Activated CD8-positive, alpha-beta memory T cell treated with anti-CD3 and anti-CD28 coated beads for 36 hours (primary cell): ENCODE data around the gene TCEANC2. TPM values are rescaled to one million over a fixed set of nuclear protein-coding genes. Genes with fewer than 3 reads are reported as not detected.
"Not testable (repeated sequence)": the region's sequence is repeated elsewhere in the genome, so short reads cannot be mapped to it uniquely, and the experiment has no call there.

Source experiments
- CTCF ChIA-PET: fragments of 350-600 bp; sonication (Branson Sonifier 250); formaldehyde crosslinking; loops from one replicate; lab custom pipeline; 2021; ENCODE audit warnings: antibody characterized with exemption; lab: Charles Lee
- POLR2A ChIA-PET: fragments of 350-600 bp; sonication (Branson Sonifier 250); formaldehyde crosslinking; loops from one replicate; lab custom pipeline; 2021; ENCODE audit warnings: antibody characterized with exemption; lab: Charles Lee
- total RNA-seq, 2 experiments: library from RNA; stranded (reverse); gene quantifications; one replicate each; pipeline ENCODE4 v1.2.3, GENCODE V29; 2021

Gene TCEANC2
- total RNA-seq, 2 experiments from 2014 or later = 9.1 to 11.5 TPM

DNA sequence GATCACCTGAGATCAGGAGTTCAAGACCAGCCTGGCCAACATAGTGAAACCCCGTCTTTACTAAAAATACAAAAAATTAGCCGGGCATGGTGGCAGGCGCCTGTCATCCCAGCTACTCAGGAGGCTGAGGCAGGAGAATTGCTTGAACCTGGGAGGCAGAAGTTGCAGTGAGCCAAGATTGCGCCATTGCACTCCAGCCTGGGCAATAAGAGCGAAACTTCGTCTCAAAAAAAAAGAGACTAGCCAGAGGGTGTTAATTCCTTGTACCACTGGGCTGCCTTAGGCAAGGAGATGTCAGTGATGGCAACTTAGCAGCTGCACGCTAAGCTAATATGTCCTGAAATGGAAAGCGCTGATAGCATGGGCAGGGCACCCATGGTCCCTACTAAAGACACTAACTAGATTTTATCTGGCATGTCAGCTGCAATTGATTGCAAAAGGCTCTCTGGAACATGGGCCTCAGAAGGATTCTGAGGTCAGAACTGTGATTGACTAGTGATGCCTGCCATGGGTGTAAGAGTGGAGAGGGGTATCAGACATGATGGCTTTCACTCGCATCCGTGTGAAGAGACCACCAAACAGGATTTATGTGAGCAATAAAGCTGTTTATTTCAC is 33.7 kb upstream of the TCEANC2 start:
- CTCF ChIA-PET, POLR2A ChIA-PET: not testable (repeated sequence)

DNA sequence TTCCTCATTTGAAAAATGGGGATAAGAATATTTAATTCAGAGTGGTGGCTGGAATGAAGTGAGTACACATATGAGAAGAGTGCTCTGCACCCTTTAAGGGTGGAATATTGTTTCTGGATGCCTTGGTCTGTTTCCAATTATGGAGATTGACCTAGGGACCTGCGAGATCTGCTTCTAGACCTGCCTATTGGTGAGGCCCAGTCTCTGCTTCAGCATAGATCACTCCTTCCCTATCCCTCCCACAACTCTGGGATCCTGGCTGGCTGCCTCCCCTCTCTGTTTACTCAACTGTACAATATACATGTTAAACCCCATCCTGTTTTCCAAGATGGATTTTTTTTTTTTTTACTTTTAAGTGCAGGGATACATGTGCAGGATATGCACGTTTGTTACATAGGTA is 29.1 kb upstream of the TCEANC2 start:
- ChIA-PET POLR2A (no interaction called here), CTCF (no interaction called here)

DNA sequence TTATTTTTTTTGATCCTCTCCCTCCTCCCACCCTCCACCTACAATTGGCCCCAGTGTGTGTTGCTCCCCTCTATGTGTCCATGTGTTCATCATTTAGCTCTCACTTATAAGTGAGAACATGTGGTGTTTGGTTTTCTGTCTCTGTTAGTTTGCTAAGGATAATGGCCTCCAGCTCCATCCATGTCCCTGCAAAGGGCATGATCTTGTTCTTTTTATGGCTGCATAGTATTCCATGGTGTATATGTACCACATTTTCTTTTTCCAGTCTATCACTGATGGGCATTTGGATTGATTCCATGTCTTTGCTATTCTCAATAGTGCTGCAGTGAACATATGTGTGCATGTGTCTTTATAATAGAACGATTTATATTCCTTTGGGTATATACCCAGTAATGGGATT is 28.6 kb upstream of the TCEANC2 start:
- CTCF ChIA-PET, POLR2A ChIA-PET: not testable (repeated sequence)

DNA sequence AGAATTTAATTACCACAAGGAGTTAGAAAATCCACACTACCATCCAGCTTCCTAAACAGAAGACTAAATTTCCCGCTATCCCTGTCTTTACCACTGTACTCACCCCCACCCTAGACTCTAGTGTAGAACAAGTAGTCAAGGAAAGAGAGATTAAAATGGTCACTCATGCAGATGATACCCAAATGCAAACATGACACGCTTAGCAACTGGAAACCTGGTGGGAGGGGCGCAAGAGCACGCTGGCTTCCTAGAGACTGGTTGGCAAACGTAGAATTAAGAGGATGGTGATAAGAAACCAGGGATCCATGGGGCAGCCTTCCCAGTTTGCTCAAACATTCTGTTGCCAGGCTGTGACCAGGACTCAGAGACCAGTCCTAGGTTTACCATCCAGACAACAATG is 25.6 kb upstream of the TCEANC2 start:
- POLR2A ChIA-PET = no interaction called here
- CTCF ChIA-PET = no interaction called here

DNA sequence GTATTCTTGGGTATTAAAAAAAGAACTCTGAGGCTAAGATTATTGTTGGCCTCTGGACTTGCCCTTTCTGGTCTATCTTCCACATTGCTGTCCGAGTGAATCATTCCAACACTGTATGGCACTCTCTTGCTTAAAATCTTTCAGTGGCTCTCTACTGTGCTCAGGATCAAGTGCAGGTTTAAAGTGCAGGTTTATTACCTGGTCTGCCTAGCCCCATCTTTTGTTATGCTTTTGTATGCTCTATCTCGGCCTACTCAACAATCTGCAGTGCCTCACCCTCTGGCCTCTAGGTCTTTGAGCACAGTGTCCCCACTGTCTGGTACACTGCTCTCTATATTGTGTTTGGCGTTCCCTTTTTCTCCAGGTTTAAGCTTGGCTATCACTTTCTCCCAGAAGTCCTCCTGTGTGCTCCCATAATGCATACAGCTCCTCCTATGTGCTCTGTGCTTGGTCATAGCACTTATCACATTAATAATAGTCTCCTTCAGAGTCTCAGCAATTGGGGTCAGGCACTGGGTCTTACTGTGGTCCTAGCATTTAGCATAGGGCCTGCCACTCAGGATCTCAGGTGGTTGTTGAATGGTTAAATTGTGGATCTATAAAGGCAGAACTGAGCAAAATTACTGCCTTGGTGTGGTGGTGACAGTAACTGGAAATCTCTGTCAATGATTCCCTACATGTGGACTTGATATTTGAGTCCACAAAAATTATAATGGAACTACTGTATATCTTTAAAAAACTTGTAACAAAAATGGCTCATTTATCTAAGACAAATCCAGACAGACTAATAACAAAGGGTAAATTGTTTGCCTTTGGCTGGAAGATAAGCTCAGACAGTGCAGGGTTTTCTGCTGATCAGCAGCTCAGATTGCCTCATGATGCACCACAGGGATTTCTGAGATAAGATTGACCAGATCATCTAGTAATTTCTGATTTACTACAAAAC is 24.8 kb upstream of the TCEANC2 start:
- POLR2A ChIA-PET = no interaction called here
- CTCF ChIA-PET = interaction anchor here (0.6 kb wide), 1 partner anchor 461 kb away, joined by 3 read pairs; no protein-coding TSS in a partner anchor

DNA sequence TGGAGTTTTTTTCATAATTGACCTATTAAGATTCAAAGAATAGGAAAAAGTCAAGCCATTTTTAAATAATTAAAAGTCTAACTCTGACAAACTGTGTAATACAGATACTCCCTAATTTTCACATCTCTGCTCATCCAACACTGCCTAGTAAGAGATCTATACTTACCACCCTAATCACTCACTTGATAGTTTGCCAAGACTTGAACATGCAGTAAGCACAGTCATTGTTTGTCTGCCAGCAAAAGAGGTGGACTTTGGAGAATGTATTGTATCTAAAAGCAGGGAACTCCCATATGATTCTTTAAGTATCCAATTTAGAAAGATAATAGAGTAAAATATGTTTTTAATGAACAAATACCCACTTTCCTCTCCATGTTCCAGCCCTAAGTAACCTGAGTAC is 15.9 kb upstream of the TCEANC2 start:
- ChIA-PET POLR2A (no interaction called here), CTCF (no interaction called here)

DNA sequence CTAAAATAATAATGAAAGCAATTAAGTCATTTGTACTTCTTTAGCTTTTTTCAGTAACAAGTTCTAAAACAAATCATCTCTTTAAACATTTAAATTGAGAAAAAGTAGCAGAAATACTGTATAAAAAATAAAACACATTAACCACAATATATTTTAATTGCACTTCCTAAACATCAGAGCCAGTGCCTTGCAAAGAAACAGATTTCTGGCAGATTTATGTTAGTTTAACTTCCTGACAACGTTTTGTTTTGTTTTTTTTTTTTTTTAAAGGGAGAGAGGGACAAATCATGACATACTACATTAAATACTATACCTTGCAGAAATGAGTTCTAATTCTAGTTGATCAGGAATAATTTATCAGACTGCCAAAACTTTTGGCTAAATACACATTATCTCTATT is 11.6 kb upstream of the TCEANC2 start:
- ChIA-PET POLR2A (no interaction called here), CTCF (no interaction called here)

DNA sequence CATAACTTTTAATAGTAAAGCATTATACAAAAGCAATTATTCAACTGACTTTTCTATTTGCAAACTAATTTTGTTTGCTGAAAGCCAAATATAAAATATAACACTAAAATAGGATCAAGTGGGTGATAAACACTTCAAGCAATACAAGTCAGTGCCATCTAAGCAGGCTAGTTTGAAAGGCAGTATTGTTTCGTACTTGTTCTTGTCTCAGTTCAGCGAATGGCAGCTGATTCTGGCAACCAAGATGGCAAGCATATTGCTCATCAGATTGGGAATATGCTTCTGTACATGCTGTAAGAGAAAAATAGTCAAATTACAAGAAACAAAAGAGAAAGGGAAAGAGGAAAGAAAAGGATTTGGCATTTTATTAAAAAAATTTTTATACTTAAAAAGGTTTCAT is 7.9 kb upstream of the TCEANC2 start:
- ChIA-PET CTCF (no interaction called here), POLR2A (no interaction called here)

DNA sequence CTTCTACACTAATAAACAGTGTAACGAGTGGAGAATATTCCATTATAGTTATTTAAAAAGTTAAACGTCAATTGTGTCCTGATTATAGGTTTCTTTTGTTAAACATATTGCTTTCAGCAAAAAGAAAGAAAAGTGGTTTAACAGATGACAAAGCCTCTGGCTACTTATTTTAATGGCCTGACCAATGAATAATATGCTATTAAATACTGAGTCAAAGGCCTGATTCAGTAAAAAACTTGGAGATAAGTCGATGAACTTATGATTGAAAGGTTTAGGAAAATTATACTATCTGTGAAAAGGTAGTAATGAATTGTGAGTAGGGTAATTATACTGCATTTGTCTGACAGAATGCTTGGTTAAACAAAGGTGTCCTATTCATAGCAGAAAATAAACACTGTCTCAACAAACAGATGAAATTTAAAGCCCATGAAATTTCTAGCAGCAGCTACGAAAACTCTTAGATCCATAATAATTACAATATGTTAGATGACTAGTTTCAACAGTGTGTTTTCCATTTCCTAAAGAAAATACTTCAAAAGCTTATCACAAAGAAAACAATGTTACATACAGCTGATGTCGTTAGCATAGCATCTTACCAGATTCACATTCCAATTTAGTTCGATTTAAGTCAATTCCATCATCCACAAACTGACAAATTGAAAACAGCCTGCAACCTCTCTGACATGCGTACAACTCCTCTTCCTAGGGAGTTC is 6.6 kb upstream of the TCEANC2 start:
- ChIA-PET CTCF (no interaction called here), POLR2A (no interaction called here)

DNA sequence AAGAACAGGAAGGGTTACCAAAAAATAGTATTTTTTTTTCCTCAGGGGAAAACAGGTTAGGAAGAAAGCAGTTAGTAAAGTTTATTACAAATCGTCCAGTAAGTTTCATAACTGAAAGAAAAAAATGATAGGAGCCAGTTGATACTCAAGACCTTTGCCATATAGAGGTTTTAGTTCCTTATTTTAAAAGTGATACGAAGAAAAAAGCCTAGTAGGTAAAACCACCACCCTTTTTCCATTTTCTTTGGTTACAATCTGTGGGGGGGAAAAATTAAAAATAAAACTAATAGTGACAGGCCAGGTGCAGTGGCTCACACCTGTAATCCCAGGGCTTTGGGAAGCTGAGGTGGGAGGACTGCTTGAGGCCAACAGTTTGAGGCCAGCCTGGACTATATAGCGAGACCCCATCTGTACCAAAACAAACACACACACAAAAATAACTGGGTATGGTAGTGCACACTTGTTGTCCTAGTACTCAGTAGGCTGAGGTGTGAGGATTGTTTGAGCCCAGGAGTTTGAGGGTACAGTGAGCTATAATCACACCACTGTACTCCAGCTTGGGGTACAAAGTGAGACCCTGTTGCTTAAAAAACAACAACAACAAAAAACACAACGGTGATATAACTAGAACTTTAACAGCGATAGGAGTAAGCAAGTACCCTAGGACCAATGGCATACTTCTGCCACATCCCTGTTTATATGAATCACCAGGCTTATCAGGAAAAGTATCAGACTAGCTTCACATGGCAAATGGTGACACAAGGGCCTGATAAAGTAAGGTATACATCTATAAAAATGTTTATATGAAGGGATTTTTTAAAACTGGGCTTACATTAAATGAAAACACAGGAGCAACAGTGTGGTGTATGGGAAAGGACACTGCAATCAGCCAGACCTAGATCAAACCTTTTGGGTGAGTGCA is 5.8 kb upstream of the TCEANC2 start:
- POLR2A ChIA-PET = no interaction called here

DNA sequence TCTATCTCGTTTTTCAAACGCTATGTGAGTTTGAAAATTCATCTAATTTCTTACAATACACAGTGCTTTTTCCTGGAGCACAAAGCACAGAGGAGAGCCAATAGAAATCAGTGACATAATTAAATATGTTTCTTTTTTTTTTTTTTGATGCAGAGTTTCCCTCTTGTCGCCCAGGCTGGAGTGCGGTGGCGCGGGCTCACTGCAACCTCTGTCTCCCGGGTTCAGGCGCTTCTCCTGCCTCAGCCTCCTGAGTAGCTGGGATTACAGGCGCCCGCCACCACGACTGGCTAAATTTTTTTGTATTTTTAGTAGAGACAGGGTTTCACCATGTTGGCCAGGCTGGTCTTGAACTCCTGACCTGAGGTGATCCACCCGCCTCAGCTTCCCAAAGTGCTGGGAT is 3.0 kb upstream of the TCEANC2 start:
- CTCF ChIA-PET, POLR2A ChIA-PET: not testable (repeated sequence)

More for the DNA sequence above, 5.8 kb upstream of the TCEANC2 start:
- CTCF ChIA-PET = no interaction called here

DNA sequence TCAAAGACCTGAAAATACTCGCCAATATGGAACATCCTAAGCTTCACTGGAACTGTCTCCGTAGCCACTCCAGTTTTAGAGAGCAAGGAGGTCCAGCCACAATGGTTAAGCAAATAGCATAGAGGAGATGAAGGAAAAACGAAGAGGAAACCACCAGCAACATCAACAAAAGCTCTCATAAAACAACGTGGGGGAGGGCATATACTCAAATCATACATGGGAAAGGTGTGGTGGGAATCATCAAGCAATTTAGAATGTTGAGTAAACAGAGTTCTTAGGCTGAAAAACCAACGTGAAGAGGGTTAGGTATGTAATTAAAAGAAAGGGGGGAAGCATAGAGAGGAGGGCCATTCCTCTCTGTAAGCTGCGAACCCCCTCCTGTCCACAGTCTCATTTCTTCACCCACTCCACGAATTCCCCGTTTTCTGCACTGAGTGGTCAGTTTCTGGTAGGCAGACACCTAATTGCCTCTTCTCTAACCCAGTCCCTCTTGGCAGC is 1.4 kb upstream of the TCEANC2 start:
- ChIA-PET CTCF (no interaction called here), POLR2A (interaction anchor here (1.6 to 2.0 kb wide), 2 partner anchors 106 to 215 kb away, joined by 6 to 9 read pairs; partner anchors contain the start of gene IFT25)

DNA sequence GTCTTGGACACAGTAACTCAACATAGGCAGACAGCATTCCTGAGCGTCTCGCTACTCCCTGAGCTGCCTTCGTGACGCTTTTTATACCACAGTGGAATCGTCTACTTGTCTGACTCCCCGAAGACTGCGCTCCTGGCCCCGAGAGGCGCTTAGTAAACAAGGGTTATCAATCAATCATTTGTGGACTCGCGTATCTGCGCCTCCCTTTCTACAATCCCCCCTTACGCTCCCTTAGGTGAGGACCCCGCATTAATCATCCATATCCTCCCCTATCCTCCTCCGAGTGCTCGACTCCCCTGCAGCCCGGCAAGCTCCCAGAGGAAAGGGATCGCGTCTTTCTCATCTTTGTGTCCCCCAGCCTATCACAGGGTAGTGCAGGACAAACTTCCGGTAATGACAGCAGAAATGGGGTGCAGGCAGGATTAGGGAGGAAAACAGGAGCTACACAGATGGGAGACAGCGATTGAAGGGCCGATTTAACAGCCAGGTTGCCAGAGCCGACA is 926 bp upstream of the TCEANC2 start:
- POLR2A ChIA-PET = interaction anchor here (1.6 to 2.0 kb wide), 2 partner anchors 107 to 215 kb away, joined by 6 to 9 read pairs; partner anchors contain the start of gene IFT25

DNA sequence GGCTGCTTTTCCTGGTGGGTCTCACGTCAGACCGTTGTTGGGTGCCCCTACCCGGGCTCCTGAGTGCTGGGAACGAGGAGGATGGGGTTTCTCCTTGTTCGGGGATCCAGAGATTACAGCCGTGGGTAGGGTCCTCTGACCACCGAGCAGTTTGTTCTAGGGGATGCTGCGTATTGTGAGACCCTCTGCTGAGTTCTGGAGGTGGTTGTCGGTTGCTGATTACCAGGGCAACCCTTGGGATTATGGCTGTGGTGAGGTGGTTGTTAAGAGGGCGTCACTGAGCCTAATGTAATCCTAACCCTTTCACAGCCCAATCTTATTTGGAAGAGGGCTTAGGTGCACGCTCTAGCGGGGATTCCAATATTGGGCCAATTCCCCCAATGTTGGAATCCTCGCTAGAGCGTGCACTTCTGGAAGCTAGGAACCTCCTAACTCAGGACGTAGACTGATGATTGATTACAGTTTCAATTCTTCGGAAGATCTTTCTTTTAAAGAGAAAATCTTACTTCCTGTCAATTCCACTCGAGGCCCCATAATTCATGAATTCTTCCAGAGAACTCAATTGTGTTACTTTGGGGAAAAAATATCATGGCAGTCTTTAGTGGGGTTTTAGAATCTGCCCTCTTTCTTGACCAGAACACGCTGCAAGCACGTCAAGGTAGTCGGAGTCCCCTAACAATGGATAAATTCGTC is 483 bp downstream of the TCEANC2 start:
- ChIA-PET CTCF (interaction anchor here (1.2 kb wide), 2 partner anchors 17 to 436 kb away, joined by 3 to 5 read pairs; no protein-coding TSS in a partner anchor), POLR2A (interaction anchor here (1.2 to 2.0 kb wide), 3 partner anchors 108 to 217 kb away, joined by 3 to 9 read pairs (median 6); partner anchors contain the start of genes IFT25 and NDC1)

More for the DNA sequence above, 926 bp upstream of the TCEANC2 start:
- CTCF ChIA-PET = interaction anchor here (1.0 to 1.2 kb wide), 2 partner anchors 29 to 437 kb away, joined by 4 to 5 read pairs; no protein-coding TSS in a partner anchor

DNA sequence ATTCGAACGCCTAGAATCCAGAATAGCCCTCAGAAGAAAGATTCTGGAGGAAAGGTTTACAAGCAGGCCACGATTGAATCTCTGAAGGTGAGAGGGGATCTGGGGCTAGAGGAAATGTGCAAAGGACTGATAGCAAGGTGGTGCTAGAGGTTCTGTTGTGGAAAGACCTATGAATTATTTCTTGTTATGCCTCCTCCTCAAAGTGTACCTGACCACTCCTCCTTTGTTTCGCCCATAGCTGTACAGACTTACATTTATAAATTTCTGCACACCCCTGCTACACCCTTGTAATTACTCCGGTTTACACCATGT is 986 bp downstream of the TCEANC2 start:
- ChIA-PET CTCF (interaction anchor here (0.8 to 1.2 kb wide), 2 partner anchors 17 to 27 kb away, joined by 3 read pairs; no protein-coding TSS in a partner anchor), POLR2A (interaction anchor here (1.2 kb wide), 1 partner anchor 216 kb away, joined by 3 read pairs; the partner anchor contains the start of gene NDC1)

DNA sequence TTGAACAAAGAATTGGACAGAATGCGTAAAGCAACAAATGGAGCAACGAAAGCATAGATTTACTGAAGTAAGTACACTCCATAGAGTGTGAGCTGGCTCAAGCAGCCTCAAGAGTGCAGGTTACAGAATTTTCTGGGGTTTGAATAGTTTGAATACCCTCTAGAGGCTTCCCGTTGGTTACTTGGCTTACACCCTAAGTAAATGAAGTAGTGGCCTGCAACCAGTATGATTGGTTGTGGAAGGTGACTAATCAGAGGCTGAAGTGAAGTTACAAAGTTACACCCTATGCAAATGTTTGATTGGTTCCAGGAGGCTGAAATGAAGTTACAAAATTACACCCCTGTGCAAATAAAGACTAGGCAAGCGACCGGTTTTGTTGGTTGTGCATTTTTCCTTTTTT is 10.9 kb downstream of the TCEANC2 start:
- CTCF ChIA-PET = no interaction called here
- POLR2A ChIA-PET = no interaction called here

DNA sequence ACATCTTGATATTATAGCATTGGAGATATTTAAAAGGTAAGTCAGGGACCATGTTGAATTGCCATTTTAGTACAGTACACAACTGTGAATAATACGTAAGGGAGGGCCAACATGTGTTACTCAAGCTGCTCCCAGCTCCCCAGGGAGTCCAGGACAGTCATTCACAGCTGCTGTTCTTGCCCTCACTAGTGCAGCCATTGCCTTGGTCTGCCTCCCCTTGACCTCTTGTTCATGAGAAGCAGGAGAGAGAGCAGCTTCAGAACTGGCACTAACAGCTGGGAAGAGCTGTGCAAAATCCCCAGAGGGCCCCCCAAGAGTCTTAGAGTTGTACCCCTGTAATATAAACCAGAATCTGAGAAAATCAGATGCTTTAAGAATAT is 16.4 kb downstream of the TCEANC2 start:
- CTCF ChIA-PET = no interaction called here
- POLR2A ChIA-PET = no interaction called here
